NCI-H187 treated with DMSO at 0.1 percent for 48 hours (cell line): ENCODE results near the gene ESAM.

ENCODE experiments used
- DNase-seq: peaks from one replicate; lab custom pipeline; 2025; lab: John Stamatoyannopoulos, UW

Gene ESAM

GRCh38 chr11:124753205-124753604 lies 8.9 kb downstream of the ESAM start:
- no peak for DNase-seq

DNA sequence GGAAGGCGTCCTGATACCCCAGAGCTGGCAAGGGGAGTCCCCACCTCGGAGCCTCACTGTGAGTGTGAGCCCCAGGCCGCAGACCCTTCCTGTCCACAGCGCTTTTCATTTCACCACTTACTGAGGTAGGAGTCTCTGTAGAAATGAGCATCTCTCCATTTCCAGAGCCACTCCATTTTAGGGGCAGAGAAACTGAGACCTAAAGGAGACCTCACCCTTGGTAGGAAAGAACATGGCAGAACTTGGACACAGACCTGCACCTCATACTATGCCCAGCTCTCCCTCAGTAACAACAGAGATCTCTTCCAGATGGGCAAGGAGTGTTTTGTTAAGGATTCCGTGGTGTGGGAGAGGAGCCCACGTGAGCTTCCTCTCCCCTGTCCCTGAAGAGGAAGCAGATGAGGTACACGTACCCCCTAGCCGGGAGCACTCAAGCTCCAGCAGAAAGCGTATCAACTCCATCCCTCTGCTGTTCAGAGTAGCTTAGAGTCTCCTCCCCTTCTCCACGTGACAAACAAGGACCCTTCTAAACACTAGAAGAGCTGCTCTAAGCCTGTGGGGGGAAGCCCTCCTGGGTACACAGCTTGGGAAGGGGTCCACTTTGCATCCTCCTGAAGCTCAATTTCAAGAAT lies 9.5 kb downstream of the ESAM start:
- DNase-seq = no peak

DNA sequence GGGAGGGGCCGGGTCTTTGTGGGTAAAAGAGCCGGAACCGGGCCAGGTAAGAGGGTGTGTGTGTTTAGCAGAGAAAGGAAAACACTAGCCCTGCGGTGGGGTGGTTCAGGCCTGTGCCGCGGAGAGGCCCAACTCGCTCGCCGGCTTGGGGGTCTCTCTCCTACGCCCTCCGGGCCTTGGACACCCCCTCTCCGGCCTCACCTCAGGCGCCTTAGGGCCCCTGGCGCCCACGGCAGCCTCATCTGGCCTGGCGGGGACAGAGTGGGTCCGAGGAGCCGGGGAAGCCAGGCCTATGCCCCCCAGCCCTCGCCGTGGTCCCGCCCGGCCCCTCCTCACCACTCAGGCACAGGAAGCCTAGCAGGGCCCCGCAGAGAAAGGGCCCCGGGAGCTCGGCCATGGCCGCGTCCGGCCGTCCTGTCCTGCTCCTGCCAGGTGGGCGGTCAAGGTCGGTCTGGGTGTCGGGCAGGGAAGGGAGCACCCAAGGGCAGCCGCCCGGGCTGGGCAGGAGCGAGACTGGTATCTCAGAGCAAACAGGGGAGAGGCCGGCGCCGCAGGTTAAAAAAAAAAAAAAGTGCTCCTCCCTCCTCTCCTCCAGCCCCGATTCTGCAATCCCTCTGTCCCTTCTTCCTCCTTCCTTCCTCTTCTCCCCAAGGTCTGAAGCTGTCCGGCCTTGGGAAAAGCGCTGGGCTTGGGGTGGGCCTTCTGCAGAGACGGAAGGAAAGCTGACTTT lies 10.2 kb downstream of the ESAM start, which contains the start of gene VSIG2:
TSS of gene VSIG2 (minus strand) at position 515 of the 730 bp plus-strand sequence. CDS start at position 397, 118 bp downstream.
- DNase-seq = no peak

GRCh38 chr11:124751391-124751740 lies 10.7 kb downstream of the ESAM start:
- no peak for DNase-seq

GRCh38 chr11:124749912-124750311 lies 12.2 kb downstream of the ESAM start:
- no peak for DNase-seq

DNA sequence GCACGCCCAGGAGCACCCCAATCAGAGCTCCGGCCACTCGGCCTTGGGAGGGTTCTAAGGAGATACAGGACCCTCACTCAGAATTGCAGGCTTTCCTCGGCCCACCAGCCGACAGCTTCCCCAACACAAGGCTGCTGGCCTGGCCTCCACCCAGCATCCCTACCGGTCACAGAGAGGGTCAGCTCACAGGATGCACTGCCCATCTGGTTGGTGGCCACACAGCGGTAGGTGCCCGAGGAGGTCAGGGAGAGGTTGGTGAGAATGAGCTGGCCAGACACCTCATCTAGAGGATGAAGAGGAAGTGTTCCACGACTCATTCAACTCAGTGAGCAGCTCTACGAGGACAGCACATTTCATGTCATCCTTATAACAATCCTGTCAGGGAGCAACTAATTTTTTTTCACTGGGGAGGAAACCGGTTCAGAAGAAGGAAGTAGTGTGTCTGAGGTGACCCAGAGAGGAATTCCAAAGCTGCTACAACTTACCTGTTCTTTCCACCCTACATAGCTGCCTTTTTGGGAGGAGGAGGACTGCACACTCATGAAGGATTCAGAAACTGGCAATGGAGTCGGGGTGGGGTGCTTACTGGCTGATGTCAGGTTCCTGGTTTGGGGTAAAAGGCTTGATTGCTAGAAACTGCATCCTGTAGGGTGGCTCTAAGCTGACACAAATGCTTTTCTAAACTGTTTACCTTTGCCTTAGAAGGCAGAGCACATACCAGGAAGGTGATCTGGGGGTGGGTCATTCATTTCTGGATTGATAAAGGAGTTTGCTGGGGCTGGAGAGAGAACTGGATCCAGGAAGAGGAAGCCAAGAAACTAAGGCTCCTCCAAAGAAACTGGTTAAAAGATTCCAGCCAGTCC lies 13.4 kb downstream of the ESAM start:
- no peak for DNase-seq

- DNase-seq = no peak
Observed at GRCh38 chr11:124748100-124748418, 14.0 kb downstream of the ESAM start.

GRCh38 chr11:124747406-124748099 lies 14.5 kb downstream of the ESAM start:
- DNase-seq = no peak

GRCh38 chr11:124746621-124747243 lies 15.4 kb downstream of the ESAM start:
- DNase-seq = peak; percentile 2

GRCh38 chr11:124745835-124746620 lies 16.1 kb downstream of the ESAM start:
- DNase-seq = no peak

GRCh38 chr11:124745270-124745834 lies 16.7 kb downstream of the ESAM start:
- DNase-seq = no peak

DNA sequence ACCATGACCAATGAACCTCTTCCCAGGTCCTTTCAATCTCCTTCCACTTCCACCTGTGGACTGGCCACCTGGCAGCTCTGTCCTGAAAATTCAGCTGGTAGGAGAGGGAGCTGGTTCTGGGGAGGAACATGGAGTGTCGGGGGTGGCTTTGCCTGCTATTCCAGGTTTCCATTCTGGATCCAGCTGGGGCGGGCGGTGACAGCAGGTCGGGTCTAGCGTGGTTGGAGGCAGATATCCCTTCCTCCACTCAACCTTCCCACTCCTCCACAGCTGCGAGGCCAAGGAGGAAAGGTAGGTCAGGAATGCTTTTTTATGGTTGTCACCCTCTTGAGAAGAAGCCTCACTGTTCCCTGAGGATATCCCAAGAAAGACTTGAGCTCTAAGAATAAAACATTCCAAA lies 19.0 kb downstream of the ESAM start:
- DNase-seq = no peak

DNA sequence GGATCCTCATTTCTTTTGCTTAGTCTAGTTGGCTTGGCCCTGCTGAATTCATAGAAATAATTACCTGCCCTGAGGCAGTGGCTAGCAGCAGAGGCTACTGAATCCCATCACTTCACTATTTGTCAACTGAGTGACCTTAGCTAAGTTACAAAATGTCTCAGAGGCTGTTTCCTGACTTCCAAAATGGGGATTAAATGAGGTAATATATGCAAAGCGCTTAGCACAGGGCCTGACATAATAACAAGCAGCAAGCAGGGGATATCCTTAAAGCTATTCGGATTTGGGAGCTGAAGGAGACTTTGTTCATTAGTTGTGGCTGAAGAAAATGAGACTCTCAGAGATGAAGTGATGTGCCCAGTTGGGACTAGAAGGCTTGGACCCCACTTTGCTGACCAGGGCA lies 19.5 kb downstream of the ESAM start:
- no peak for DNase-seq

- DNase-seq = no peak
Observed at GRCh38 chr11:124740277-124740882, 21.7 kb downstream of the ESAM start.

GRCh38 chr11:124739479-124740276 lies 22.4 kb downstream of the ESAM start, which contains the start of gene NRGN:
TSS of gene NRGN (plus strand) at chr11:124739942. CDS start at chr11:124740085, 143 bp downstream.
- DNase-seq = peak; percentile 25

- DNase-seq = no peak
Observed at GRCh38 chr11:124738713-124739478, 23.2 kb downstream of the ESAM start.

- DNase-seq = no peak
Observed at GRCh38 chr11:124737638-124738305, 24.3 kb downstream of the ESAM start.

DNA sequence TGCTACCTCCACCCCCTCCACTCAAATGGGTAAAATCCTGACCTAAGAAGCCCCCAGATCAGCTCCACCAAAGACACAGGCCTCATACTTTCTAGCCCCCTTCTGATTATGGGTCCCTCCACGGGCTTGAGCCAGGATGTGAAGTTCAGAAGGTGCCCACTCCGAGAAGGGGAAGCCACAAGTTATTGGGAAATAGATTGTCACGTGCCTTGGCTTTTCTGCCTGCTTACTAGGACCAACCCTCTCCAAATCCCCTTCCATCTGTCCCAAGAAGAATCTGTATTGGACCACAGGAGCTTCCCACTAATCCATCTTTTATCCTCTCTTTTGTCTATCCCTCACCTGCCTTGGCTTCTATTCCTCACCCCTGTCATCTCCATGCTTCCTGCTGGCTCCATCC lies 25.4 kb downstream of the ESAM start:
- DNase-seq = no peak
